Keratinocyte (primary cell): ENCODE measurements around the gene TNNC1. TPM values are rescaled to one million over a fixed set of nuclear protein-coding genes. Genes with fewer than 3 reads are reported as not detected.

Source experiments
- DNase-seq: peaks from one replicate; pipeline ENCODE4 v3.0.0-alpha.2; 2011; ENCODE audit warnings: low read depth, missing footprints, low spot score
- FAIRE-seq: peaks from 2 replicates; lab custom pipeline; 2011; peaks lifted over from hg19 to GRCh38; lab: Jason Lieb, UNC
- H2AFZ ChIP-seq: 2 replicates; pipeline ENCODE4 v1.6.0; 2012; ENCODE audit warnings: low read length, control low read depth, inconsistent platforms; ENCODE audit not compliant: control insufficient read depth
- H3K27ac ChIP-seq: 2 replicates; pipeline ENCODE4 v1.5.1; 2011; ENCODE audit warnings: low read length; ENCODE audit not compliant: control insufficient read depth, insufficient read depth
- H3K27me3 ChIP-seq: 3 replicates; pipeline ENCODE4 v1.6.0; 2011; ENCODE audit warnings: low read length; ENCODE audit not compliant: control insufficient read depth, insufficient read depth; ENCODE audit errors: extremely low read depth
- H3K36me3 ChIP-seq, 2 experiments: 2 replicates in 1 of 2; 3 replicates in 1 of 2; pipeline ENCODE4 v1.5.1; 2011; ENCODE audit warnings: low read length in 2 of 2, mild to moderate bottlenecking in 1 of 2; ENCODE audit not compliant: control insufficient read depth in 2 of 2, insufficient read depth in 2 of 2; ENCODE audit errors: extremely low read depth in 1 of 2
- H3K4me1 ChIP-seq: 3 replicates; pipeline ENCODE4 v1.5.1; 2011; ENCODE audit warnings: low read length; ENCODE audit not compliant: control insufficient read depth, insufficient read depth; ENCODE audit errors: extremely low read depth
- H3K4me2 ChIP-seq: 3 replicates; pipeline ENCODE4 v1.6.0; 2011; ENCODE audit warnings: low read depth, low read length; ENCODE audit not compliant: control insufficient read depth, insufficient read depth; ENCODE audit errors: extremely low read depth
- H3K4me3 ChIP-seq, 3 experiments: fragments of 200-600 bp in 1 of 3; sonication (generic) in 1 of 3; 2 replicates in 2 of 3; 3 replicates in 1 of 3; pipeline ENCODE4 v1.5.1; 2011 to 2016; ENCODE audit warnings: low read length in 3 of 3, mild to moderate bottlenecking in 3 of 3, control low read depth in 2 of 3, inconsistent platforms in 1 of 3, low read depth in 1 of 3, mixed read lengths in 1 of 3, mixed run types in 1 of 3, moderate library complexity in 1 of 3; ENCODE audit not compliant: control insufficient read depth in 2 of 3, insufficient read depth in 2 of 3; ENCODE audit errors: extremely low read depth in 1 of 3
- H3K79me2 ChIP-seq: 2 replicates; pipeline ENCODE4 v1.6.0; 2012; ENCODE audit warnings: low read length; ENCODE audit not compliant: control insufficient read depth, insufficient read depth
- H3K9ac ChIP-seq: 3 replicates; pipeline ENCODE4 v1.6.0; 2011; ENCODE audit warnings: low read length; ENCODE audit not compliant: control insufficient read depth, insufficient read depth; ENCODE audit errors: extremely low read depth
- H3K9me1 ChIP-seq: 3 replicates; pipeline ENCODE4 v1.6.0; 2011; ENCODE audit warnings: low read length; ENCODE audit not compliant: control insufficient read depth, insufficient read depth; ENCODE audit errors: extremely low read depth
- H3K9me3 ChIP-seq: 2 replicates; pipeline ENCODE4 v1.5.1; 2012; ENCODE audit warnings: low read depth, low read length; ENCODE audit not compliant: control insufficient read depth
- H4K20me1 ChIP-seq: 3 replicates; pipeline ENCODE4 v1.6.0; 2011; ENCODE audit warnings: low read length; ENCODE audit not compliant: control insufficient read depth, insufficient read depth; ENCODE audit errors: extremely low read depth
- CTCF ChIP-seq, 3 experiments: IDR thresholded peaks in 1 of 3; conservative IDR thresholded peaks in 1 of 3; optimal IDR thresholded peaks in 1 of 3; 2 replicates in 2 of 3; 3 replicates in 1 of 3; pipeline versions ENCODE3 to v1.5.1; 2011; ENCODE audit warnings: low read length in 3 of 3, mild to moderate bottlenecking in 3 of 3, moderate library complexity in 2 of 3, control low read depth in 1 of 3, inconsistent platforms in 1 of 3; ENCODE audit not compliant: insufficient read depth in 2 of 3; ENCODE audit errors: extremely low read depth in 1 of 3
- EZH2 ChIP-seq: IDR thresholded peaks from one replicate; pipeline ENCODE4 v1.6.1; 2012; ENCODE audit warnings: inconsistent platforms, mild to moderate bottlenecking, low read length, moderate library complexity
- dilution Hi-C: fragments of 300-500 bp; cut with MboI; formaldehyde crosslinking; loops from one replicate; pipeline ENCODE4 v1.7.0; 2020; ENCODE audit warnings: low sequenced_read_pairs; ENCODE audit not compliant: extremely low pct_ligation_motif_present
- polyA plus RNA-seq, 5 experiments: library from polyadenylated mRNA; depleted of rRNA in 3 of 5; stranded (reverse) in 3 of 5; stranded (forward) in 1 of 5; unstranded in 1 of 5; fragments of >200 nt; gene quantifications; 1 replicate in 1 of 5; 2 replicates in 3 of 5; 3 replicates in 1 of 5; pipeline versions ENCODE4 v1.2.1 to v1.2.3, GENCODE V29; 2011 to 2012; ENCODE audit warnings: missing spikeins in 2 of 5, low read depth in 1 of 5, low replicate concordance in 1 of 5

TNNC1 gene
- polyA plus RNA-seq, 1 donor (not counting 4 experiments of a cell fraction or from before 2014, with no cell fraction given), result 0.33 TPM

- H3K4me3 ChIP-seq, result no peak within 1 kb of the TSS
- H3K27ac ChIP-seq, result no peak within 1 kb of the TSS
- H3K79me2 ChIP-seq, result no peaks in the 10 kb centered on the region
- H3K9me1 ChIP-seq, result no peaks in the 10 kb centered on the region
- no peak within 1 kb of the TSS for H3K4me2 ChIP-seq
- dilution Hi-C loops, result no loop called here
- no peak within 1 kb of the TSS for H3K9ac ChIP-seq
- no peak within 1 kb of the TSS for H2AFZ ChIP-seq
- no peak for TF ChIP-seq EZH2
- TF ChIP-seq CTCF (optimal IDR thresholded peaks at IDR 0.05 in 1 of 3, IDR thresholded peaks at IDR 0.05 in 1 of 3, conservative IDR thresholded peaks at IDR 0.05 in 1 of 3; ENCODE audit: extremely low read depth in 1 of 3, insufficient read depth in 2 of 3, low read length in 3 of 3), result no peak
- no peaks in the 10 kb centered on the region for H3K27me3 ChIP-seq
- H3K4me1 ChIP-seq, result no peaks in the 10 kb centered on the region
- DNase-seq (no peak), FAIRE-seq (no peak)
- H3K9me3 ChIP-seq, result no peaks in the 10 kb centered on the region
- peaks cover 3% of the 10 kb centered on the region for H4K20me1 ChIP-seq
- H3K36me3 ChIP-seq, result peaks cover 11 to 29% of the 10 kb centered on the region in 2 experiments
Observed at GRCh38 chr3:52494886-52495495, 41.1 kb upstream of the TNNC1 start, which contains the start of gene STAB1. STAB1 (plus strand) TSS chr3:52495338; CDS start chr3:52495414, 76 bp downstream.

- Histone ChIP-seq H3K4me3 (no peak overlapping the region), H3K4me2 (no peak overlapping the region), H2AFZ (no peak overlapping the region), H3K27ac (no peak overlapping the region), H3K9me1 (no peaks in the 10 kb centered on the region), H3K27me3 (no peaks in the 10 kb centered on the region), H4K20me1 (peaks cover 3% of the 10 kb centered on the region), H3K9me3 (no peaks in the 10 kb centered on the region), H3K36me3 (peaks cover 16 to 33% of the 10 kb centered on the region in 2 experiments), H3K9ac (no peak overlapping the region), H3K4me1 (no peaks in the 10 kb centered on the region), H3K79me2 (peaks cover 3% of the 10 kb centered on the region)
- dilution Hi-C loops, result no loop called here
- FAIRE-seq (no peak), DNase-seq (no peak)
- TF ChIP-seq CTCF (optimal IDR thresholded peaks at IDR 0.05 in 1 of 3, IDR thresholded peaks at IDR 0.05 in 1 of 3, conservative IDR thresholded peaks at IDR 0.05 in 1 of 3; ENCODE audit: extremely low read depth in 1 of 3, insufficient read depth in 2 of 3, low read length in 3 of 3), result no peak
- no peak for TF ChIP-seq EZH2
Observed at GRCh38 chr3:52494445-52494844, 40.6 kb upstream of the TNNC1 start.
